ENCODE results near the gene RBM33. TPM values are rescaled to one million over a fixed set of nuclear protein-coding genes. Genes with fewer than 3 reads are reported as not detected.

The RBM33 gene
- total and polyA plus RNA-seq, 2 of the 8 experiments (the other 6 are each of a cell fraction or from before 2014, with no cell fraction given), result 16.5 to 64.6 TPM

DNA sequence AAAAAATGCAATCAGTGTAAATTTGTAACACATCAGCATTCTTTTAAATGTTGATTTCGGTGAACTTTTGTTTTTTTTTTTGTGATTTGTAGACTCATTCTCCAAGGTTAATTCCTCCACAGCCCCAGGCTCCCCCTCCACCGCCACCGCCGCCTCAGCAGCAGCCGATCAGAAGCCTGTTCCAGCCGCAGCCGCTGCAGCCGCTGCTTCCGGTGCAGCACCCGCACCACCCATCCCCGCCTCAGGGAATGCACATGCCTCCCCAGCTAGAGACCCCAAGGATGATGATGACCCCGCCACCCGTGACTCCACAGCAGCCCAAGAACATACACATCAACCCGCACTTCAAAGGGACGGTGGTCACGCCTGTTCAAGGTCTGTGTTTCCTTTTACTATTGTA is 66.6 kb downstream of the RBM33 start:
- H3K4ac ChIP-seq (replicated peaks; ENCODE audit: insufficient read length, low read depth, low read length), result no peak overlapping the region
- H3K79me2 ChIP-seq (ENCODE audit: control insufficient read depth in 1 of 2, insufficient read depth in 2 of 2, low read length in 2 of 2), result peaks cover 0 to 42% of the 10 kb centered on the region in 2 experiments; a peak in 2 of 4 replicates
- H4K8ac ChIP-seq (ENCODE audit: extremely low read depth, insufficient read depth, low read length), result no peak overlapping the region
- no peak overlapping the region for H4K5ac ChIP-seq (ENCODE audit: insufficient read length, low read depth, low read length)
- H3K27ac ChIP-seq (ENCODE audit: low read depth, low read length), result no peak overlapping the region
- no peak overlapping the region for H2BK12ac ChIP-seq (ENCODE audit: low read depth, low read length)
- ChIA-PET POLR2A (ENCODE audit: partially characterized antibody) (interaction anchor here (1.1 kb wide), 1 partner anchor 20 kb away, joined by 3 read pairs; no protein-coding TSS in a partner anchor), CTCF (ENCODE audit: partially characterized antibody) (interaction anchor here (0.8 to 1.6 kb wide), 2 partner anchors 9 to 16 kb away, joined by 4 to 6 read pairs; no protein-coding TSS in a partner anchor)
- H3K4me2 ChIP-seq (ENCODE audit: insufficient read depth in 1 of 2, low read depth in 2 of 2, low read length in 2 of 2), result no peak overlapping the region
- H2AFZ ChIP-seq (ENCODE audit: low read length), result no peak overlapping the region
- no peak overlapping the region for H2BK20ac ChIP-seq (ENCODE audit: low read length)
- no peak overlapping the region for H3K4me3 ChIP-seq (ENCODE audit: extremely low read depth in 1 of 4, insufficient read depth in 2 of 4, low read depth in 3 of 4, low read length in 4 of 4)
- H3K4me1 ChIP-seq (replicated peaks in 1 of 4; ENCODE audit: control insufficient read depth in 3 of 4, insufficient read depth in 4 of 4, low read length in 3 of 4), result no peaks in the 10 kb centered on the region; a peak in 1 of 7 replicates
- H4K20me1 ChIP-seq (replicated peaks in 1 of 2; ENCODE audit: control insufficient read depth in 1 of 2, insufficient read depth in 2 of 2, low read length in 2 of 2), result peaks cover 11 to 20% of the 10 kb centered on the region in 2 experiments
- no peak overlapping the region for H4K91ac ChIP-seq (replicated peaks; ENCODE audit: insufficient read length, low read length)
- H3K79me1 ChIP-seq (ENCODE audit: low read depth, low read length), result peaks cover 10% of the 10 kb centered on the region
- FAIRE-seq (no peak), DNase-seq (ENCODE audit: low read depth in 1 of 2, low spot score in 2 of 2) (no peak)
- no peak overlapping the region for H3K23ac ChIP-seq (ENCODE audit: insufficient read length)
- no peak overlapping the region for H2BK15ac ChIP-seq (ENCODE audit: low read length)
- H3K9me3 ChIP-seq (ENCODE audit: insufficient read depth in 2 of 2, low read depth in 1 of 2, low read length in 1 of 2), result no peaks in the 10 kb centered on the region
- H3K18ac ChIP-seq (ENCODE audit: extremely low read depth, low read length), result no peak overlapping the region
- no peak overlapping the region for H2BK5ac ChIP-seq (ENCODE audit: low read depth, low read length)
- no peaks in the 10 kb centered on the region for H3K27me3 ChIP-seq (replicated peaks in 1 of 4; ENCODE audit: control insufficient read depth in 3 of 4, extremely low read depth in 1 of 4, insufficient read depth in 3 of 4, low read length in 3 of 4)
- no peak overlapping the region for H2BK120ac ChIP-seq (replicated peaks; ENCODE audit: low read depth, low read length)
- H3K56ac ChIP-seq (replicated peaks; ENCODE audit: insufficient read length, low read depth, low read length), result no peak overlapping the region
- no peak overlapping the region for H3K14ac ChIP-seq (ENCODE audit: insufficient read length)
- H3K9ac ChIP-seq (replicated peaks in 1 of 4; ENCODE audit: extremely low read depth in 1 of 4, low read depth in 3 of 4, low read length in 3 of 4), result no peak overlapping the region
- H3K23me2 ChIP-seq (ENCODE audit: low read depth, low read length), result 0 out of 2 replicates have a peak, but pooled peaks cover 3% of the 10 kb centered on the region
- 88% methylated on average over 16 of the region's 16 CpGs; no CpG with 5 or more reads in 1 of the 2 experiments for WGBS, 2 experiments (ENCODE audit: extremely low coverage in 1 of 2, insufficient coverage in 1 of 2, insufficient read length in 1 of 2, insufficient replicate concordance in 2 of 2, low coverage in 1 of 2, low lambda C conversion rate in 2 of 2, missing lambda C conversion rate in 1 of 2)
- no peak overlapping the region for H2AK5ac ChIP-seq (ENCODE audit: low read depth, low read length)
- H3K36me3 ChIP-seq (ENCODE audit: control insufficient read depth in 2 of 4, insufficient read depth in 4 of 4, low read length in 3 of 4), result peaks cover 3 to 37% (median 18%) of the 10 kb centered on the region in 4 experiments
